Stimulated activated CD8-positive, alpha-beta memory T cell treated with anti-CD3 and anti-CD28 coated beads, Interleukin-12 subunit alpha, Interleukin-12 subunit beta, amount 100 ng/mL, for 4 hours (primary cell): ENCODE data around the gene ICOS.
"Not testable (repeated sequence)": the region's sequence is repeated elsewhere in the genome, so short reads cannot be mapped to it uniquely, and the experiment has no call there.

Experiments used
- DNase-seq: peaks from one replicate; pipeline ENCODE4 v3.0.0-alpha.2; 2020; ENCODE audit warnings: low read depth

Gene ICOS

DNA sequence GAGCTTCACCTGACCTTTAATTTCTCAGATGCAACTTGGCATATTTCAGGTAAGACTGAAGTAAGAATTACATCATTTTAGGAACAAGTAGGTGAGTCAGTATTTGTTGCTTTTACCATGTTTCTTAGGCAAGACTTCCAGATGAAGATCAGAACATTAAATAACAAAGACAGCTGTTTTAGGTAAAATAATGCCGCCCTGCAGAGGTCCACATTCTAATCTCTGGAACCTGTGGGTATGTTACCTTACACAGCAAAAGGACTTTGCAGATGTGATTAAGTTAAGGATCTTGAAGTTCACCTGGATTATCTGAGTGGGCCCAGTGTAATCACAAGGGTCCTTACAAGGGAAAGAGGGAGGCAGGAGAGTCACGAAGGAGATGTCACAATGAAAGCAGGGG lies 39.3 kb downstream of the ICOS start:
- no peak for DNase-seq

DNA sequence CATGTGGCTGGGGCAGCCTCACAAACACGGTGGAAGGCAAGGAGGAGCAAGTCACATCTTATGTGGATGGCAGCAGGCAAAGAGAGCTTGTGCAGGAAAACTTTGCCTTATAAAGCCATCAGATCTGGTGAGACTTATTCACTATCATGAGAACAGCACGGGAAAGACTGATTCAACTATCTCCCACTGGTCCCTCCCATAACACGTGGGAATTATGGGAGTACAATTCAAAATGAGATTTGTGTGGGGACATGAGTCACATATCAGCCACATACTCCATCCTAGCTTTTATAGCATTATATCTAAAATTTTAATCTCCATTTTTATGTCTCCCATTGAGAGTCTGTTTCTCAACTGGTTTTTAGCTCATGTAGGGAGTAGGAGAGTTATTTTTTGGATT lies 45.7 kb downstream of the ICOS start:
- no peak for DNase-seq

DNA sequence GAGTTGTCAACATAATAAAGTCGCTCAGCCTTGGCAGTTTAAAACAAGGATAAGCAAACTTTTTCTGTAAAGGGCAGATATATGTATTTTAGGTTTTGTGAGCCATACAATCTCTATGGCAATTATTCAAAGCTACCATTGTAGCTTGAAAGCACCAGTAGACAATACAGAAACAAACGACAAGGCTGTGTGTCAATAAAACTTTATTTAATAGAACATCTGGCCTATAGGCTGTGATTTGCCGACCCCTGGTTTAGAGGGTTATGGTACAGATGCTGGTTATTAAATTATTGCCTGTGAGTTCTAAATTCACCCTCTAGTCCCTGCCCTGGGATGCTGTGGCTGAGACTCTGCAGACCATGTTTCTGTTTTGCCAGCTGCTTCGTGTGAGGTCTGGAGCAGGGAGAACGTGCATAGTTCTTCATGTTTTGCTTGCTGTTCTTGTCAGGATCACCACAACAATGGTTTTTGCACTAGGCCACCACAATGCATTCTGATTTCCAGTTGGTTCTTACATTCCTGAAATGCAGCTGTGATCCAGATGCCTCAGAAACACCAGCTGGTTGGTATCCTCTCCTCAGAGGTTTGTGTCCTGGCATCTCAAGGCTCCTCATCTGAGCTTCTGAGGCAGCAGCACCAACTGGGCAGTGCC lies 46.6 kb downstream of the ICOS start:
- DNase-seq = no peak

DNA sequence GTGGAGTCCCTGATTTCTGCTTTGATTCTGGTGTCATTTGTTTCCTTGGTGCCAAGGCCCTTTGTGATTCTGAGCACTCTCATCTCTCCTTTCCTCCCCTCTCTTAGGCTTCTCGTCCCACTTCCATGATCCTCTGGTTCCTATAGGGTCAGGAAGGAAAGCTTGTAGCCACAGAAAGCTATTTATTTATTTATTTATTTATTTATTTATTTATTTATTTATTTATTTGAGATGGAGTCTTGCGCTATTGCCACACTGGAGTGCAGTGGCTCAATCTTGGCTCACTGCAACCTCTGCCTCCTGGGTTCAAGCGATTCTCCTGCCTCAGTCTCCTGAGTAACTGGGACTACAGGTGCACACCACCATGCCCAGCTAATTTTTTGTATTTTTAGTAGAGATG lies 49.4 kb downstream of the ICOS start:
- not testable (repeated sequence) for DNase-seq

DNA sequence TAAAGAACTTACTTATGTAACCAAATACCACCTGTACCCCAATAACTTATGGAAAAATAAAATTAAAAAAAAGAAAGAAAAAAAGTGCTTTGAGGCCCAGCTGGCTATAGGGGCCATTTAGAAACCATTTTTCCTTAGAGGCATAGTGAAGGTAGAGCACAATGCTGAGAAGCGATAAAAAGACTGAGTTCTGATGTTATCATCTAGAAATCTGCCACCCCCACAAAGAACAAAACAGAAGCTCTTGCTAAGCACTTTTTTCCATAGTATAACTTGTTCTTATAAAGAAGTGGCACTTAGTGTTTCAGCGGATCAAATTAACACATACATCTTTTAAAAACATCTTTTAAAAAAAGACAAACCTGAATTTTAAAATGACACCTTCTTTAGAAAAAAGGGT lies 51.4 kb downstream of the ICOS start:
- no peak for DNase-seq

DNA sequence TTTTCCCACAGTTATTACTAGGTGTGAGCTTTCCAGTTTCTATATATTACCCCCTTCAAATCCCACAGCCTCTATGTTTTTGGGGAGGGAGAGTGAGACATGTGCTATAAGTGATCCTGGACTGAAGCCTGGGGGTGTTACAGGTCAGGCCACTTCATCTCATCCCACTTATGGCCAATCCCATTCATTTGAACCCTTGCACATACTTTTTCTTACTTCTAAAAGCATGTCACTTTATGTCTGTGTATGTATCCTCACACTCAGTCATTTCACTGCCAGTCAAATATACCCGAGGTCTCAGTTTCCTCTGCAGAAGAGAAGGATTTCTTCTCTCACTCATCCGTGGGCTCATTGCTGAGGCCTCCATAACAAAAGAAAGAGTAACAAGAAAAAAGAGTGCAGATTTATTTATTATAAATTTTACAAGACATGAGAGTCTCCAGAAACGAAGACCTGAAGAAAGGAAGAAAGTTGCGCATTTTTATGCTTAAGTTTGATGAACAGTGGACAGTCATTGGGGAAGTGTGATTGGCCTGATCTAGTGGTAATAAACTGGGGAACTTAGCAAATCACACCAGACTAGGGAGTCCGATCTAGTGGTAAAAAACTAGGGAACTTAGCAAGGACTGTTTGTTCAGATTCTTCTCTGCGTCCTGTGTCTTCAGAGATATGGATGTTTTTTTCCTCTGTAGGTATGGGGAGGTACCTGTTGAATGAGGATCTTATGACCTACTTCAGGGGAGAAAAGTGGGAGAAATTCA lies 52.1 kb downstream of the ICOS start:
- no peak for DNase-seq

DNA sequence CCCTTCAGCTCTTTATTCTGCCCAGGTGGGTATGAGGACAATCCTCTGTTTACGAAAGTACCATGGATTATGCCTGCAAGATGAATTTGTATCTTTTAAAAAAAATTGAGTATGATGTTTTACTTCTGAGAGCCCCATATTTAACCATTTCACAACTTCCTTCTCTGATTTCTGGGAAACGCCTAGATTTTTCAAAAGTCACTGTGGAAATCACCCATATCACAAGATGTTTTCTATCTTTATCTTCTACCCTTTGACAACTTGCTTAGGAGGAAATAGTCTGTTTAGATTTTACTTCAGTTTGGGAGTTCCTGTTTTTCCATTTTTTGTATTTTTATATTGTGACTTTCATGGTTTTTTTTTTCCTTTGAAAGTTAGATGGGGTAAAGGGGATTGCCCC lies 53.0 kb downstream of the ICOS start:
- DNase-seq = no peak

DNA sequence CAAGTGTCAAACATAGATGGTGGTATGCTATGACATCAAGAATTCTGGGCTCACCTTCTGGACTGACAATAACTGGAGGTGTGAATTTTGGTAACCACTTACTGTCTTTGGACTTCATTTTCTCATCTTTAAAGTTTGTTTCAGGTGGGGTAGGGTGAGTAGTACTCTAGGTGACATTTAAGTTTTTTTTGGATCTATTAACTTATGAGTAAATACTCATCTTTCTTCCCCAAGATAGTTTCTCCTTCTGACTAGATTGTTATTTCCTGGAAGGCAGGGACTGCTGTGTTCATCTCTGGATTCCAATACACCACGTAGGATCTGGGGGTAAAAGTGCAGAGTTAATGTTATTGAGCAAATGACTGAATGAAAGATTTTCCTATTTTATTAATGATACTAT lies 55.9 kb downstream of the ICOS start:
- DNase-seq = no peak

DNA sequence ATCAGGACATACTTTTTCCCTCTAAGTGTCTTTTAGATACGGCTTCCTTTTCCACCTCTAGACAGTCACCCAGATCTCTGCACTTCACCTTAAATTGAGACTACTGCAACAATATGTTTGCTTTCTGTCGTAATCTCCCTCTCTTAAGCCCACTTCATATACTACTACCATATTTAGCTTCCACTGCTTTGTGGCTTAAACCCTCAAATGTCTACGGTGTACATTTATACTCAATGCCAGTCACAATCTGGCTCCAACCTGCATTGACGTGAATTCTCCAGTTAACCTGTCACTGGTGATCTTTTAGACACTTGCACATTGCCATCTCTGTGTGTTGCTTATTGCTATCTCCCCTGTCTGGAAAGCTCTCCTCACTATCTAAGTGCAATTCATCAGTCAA lies 56.4 kb downstream of the ICOS start:
- no peak for DNase-seq

DNA sequence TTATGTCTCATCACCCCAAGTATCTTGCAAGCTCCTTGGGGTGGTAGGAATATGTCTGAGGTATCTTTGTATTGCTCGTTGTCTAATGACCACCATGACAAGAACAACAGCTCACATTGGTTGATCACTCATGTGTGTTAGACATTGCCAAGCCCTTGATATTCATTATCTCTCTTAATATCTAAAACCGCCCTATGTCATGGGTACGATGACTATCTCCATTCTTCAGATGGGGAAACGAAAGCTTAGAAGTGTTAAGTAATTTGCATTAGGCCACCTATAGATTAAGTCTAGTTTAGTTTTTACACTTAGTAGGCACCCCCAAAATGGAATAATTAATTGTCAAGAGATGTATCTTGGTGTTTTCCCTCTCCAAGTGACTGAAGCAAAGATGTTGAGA lies 57.0 kb downstream of the ICOS start:
- DNase-seq = no peak

DNA sequence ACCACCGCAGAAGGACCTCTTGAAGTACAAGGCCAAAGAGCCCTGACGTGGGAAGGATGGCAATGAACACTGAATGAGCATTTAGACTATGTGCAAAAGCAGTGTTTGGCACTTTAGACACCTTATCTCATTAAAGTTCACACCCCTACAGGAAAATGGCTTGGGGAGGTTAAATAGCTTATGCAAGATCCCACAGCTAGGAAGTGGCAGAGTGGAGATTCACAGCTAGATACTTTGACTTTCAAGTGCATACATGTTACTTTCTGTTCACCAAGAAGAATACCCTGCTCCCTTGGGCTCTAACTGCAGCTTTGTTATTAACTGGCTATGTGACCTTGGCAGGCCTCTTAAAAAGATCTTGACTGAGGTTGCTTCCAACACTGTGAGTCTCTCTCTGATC lies 58.2 kb downstream of the ICOS start:
- no peak for DNase-seq

DNA sequence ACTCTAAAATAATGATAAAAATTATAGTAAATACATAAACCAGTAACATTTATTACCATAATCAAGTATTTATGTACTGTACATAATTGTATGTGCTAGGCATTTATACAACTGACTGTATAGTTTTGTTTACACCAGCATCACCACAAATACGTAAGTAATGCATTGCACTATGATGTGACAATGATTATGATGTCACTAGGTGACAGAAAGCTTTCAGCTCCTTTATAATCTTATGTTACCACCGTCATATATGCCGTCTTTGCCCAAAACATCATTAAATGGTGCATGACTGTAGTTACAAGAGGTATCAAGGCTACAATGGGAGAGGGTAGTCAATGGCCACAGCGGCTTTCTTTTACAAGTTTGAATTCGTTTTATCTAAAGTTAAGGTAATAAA lies 60.1 kb downstream of the ICOS start:
- no peak for DNase-seq

DNA sequence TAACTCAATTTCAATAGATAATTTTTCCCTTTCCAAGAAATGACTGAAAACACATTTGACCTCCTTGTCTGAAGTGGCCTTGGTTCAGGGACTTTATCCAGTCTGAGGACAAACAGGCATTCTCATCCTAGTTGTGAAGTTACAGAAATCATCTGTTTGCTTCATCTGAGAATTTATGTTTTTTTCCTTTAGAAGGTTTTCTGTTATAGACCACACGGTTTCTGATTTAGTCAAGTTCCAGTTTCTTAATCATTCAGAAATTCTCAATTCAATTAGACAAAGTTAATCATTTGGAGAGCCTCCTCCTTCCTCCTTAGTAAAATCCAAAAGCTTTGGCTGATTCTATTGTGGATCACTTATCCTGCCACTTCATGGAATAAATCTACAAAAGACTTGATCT lies 60.9 kb downstream of the ICOS start:
- DNase-seq = no peak

DNA sequence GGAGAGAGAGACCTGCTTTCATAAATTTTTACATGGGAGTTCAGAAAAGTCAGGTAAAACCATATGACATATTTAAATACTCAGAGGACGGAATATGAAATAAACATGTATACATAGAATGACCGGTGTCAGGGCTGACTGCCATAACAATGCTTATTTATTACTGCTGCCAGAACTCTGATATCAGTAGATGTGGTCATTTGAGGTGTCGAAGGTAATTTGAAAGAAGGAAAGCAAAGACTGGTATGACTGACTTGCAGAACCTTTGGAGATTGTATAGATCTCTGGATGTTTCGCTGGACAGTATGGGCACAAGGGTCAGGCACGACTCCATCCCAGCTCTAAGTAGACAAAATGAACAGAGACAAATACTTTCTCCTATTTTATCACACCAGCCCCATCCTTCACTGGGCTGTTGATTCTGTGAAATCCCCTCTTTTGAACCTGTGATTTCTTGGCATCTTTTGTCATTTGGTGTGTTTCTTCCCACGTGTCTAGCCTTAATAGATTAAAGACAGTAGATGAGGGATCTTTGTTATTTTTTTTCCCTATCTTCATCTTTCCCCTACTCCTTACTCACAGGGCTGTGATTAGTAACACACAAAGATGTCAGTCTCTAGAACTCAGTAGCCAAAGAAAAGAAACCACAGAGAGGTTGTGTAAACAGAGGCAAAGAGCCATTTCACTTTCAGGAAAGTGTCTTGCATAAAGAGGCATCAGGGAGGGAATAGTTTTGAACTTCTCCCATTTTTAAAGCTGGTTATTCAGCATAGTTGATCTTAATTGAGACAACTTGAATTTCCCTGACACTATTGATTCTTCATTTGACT lies 61.6 kb downstream of the ICOS start:
- no peak for DNase-seq

DNA sequence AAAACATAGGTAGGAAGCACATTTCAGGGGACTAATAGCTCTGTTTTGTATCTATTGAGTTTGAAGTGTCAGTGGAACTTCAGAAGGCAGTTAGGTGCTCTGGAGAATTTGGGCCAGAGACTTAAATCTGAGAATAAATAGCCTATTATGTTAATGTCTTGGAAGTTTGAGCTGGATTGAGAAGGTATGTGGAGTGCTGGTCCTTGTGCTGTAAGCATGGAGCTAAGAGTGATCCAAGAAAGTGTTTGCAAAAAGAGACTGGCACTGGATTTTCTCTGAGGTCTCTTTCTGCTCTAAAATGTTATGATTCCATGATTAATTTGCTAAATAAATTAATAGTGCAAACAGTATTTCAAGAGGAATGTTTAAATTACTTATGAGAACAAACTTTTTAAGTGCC lies 63.3 kb downstream of the ICOS start:
- no peak for DNase-seq

DNA sequence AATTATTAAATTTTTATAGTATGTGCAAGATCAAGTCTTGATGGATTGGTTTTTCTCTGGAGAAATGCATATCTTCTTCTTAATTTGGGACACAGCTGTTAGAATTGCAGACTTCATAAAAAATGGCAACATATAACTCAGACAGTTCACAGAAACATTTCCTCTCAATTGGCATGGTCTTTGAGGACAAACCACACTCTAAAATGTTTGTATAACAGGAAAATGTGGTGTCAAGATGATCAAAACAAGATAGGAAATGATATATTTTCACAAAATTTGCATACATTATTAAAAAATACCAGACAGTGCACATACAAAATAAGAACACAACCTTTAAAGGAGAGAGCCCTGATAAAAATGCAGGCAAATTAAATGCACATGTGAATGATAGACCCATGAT lies 63.9 kb downstream of the ICOS start:
- no peak for DNase-seq

DNA sequence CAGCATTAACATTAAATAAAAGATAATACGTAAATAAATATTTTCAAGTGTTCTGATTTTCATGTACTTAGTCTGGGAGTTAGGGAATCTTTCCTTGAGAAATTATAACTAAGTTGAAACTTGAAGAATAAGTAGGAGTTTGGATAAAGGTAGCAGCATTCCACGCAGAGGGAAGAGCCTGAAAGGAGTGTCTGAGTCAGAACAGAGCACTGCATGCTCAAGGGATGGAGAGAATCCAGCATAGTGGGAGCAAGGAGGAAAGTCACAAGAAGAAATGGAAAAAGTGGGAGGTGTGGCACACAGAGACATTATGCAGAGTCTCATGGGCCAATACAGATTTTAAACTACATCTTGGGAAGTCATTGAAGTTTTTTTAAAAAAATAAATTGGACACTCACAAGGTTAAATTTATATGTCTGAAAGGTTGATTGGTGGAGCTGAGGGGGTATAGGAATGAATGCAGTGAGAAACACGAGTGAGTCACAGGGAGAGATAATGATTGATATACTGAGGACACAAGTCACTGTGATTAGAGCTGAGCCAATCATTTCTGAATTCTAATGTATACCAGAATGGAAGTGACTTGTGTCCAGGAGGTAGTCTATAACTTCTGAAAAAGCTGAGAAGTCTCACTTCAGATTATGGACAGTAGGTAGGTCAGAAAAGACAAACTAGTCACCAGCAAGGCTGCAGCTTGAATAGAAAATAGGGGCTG lies 66.9 kb downstream of the ICOS start:
- DNase-seq = no peak

DNA sequence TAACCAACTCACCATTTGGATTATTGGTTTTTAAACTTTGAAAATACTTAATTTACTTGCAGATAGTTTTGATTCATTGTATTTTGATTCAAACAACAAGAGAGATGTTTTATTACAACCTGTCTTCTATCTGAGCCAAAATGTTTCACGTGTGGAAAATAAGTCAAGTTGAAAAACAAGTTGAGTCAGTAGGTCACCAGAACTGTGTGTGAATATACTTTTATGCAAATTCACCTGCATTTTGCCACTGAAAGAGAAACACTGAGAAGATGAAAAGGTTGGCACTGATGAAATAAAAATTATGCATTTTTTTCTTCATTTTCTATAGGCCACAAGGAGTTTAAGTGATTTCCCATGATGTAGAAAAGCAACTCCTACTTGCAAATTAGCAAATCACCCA lies 68.3 kb downstream of the ICOS start:
- no peak for DNase-seq

DNA sequence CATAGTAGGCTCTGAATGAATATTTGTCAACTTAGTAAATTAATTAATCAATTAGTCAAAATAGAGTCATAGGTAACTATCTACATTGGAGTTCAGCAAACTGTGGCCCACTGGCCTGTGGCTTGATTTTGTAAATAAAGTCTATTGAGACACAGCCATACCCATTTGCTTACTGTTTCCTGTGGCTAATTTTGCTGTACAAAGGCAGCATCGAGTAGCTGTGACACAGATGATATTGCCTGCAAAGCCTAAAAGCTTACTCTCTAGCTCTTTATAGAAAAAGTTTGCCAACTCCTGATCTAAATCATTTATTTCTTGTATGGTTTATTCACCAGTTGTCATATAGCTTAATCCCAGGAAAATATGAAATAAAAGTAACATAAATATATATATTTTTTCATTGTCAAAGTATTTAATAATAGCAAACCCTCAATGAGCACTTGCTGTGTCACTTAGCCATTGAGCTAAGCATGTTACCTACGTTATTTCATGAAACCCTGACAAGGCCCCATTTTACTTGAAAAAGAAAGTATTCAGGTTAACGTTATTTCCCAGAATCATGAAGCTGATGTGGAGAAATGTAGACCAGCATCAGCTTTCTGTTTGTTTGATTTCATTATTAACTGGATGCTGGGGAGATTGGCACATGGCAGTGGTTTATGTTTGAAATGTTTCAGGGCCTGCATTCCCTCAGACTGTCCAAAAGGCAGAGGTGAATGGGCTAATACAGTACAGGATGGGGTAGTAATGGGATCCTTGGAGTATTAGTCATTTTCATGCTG lies 69.6 kb downstream of the ICOS start:
- DNase-seq = no peak

DNA sequence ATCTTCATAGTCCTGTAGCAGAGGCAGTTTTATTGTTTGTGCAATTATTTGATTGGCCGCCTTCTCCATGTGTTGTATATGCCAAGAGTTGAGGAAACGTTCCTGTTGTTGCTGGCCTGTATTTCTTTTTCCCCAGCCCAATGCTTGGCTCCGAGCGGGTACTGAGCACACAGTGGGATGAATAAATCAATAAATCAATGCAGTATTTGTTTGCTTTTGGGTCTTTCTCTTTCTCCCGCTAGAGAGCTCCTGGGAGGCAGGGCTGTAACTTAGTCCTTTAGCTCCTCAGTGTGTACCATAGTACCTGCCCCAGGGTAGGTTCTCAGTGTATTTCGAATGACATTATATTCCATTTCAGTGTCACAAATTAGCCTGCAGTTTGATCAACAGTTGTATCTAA lies 71.8 kb downstream of the ICOS start:
- no peak for DNase-seq

DNA sequence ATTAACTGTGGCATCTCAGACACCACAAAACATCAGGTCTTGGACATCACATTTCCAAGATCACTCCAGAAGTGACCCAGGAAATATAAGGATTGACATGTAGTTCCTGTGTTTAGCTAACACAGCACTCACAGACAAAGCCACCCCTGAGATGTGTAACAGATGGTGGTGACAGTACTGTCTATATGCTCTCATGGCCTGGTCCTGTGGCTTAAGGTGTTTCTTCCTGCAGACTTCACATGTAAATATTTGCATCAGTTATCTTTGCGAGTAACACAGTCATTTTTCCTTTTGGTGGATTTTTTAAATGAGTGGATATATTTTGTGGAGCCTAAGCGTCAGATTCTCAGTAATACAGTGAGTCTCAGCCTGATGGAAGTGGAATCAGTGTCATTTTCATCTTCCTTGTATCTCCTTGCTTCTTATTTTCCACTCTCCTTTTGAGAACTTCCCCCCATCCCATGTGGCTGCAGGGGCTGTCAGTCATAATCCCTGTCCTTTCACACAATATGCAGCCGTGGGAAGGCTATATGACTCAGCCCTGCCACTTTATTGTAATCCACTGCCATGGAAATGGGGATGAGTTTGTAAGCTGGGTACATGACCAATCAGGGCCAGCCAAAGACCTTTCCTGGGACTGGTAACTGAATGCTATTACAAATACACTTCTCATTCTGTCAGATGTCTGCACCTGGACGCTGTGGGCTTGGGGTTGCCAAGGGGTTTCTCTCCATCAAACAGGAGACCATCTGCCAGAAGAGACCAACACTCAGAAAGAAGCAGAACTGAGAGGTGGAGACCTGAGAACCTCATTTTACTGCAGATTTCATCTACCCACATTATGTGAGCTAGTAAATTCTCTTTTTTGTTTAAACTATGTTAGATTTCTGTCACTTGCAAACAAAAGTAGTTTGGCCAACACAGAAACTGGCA lies 74.3 kb downstream of the ICOS start:
- DNase-seq = no peak
